Stimulated activated CD8-positive, alpha-beta memory T cell treated with anti-CD3 and anti-CD28 coated beads, Interleukin-2, amount 100 ng/mL, for 1 hour (primary cell): ENCODE results near the gene MAPK8IP2.
"Not testable (repeated sequence)": the region's sequence is repeated elsewhere in the genome, so short reads cannot be mapped to it uniquely, and the experiment has no call there.

Experiments
- DNase-seq, 2 donors: peaks; one replicate each; pipeline ENCODE4 v3.0.0-alpha.2; 2020; ENCODE audit warnings: low read depth in 2 of 2

The MAPK8IP2 gene

DNA sequence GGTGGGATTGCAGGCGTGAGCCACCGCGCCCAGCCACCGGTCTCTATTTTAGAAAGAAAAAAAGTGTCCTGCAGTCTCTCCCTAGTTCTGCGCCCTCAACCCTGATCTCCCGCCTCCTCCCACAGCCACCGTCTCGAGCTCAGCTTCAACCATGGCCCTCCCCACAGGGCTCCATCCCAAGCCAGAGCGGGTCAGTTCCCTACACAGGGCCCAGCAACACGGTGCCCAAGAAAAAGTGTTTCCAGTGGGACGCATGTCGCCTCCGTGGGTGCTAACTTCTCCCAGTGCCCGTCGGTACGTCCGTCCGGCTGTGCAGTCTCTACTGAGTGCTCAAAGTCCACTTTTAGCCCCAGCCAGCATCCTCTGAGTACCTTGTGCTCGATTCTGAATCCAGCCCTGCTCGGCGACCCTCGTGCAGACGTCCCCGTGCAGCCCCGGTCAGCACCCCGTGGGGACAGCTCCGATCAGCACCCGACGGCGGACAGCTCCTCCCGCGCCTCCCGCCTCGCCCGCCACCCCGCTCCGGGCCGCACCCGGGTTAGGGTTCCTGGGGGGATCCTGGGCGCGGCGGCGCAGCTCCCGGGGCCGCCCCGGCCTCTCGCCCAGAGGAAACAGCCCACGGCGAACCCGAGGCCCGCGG is 657 bp upstream of the MAPK8IP2 start:
- DNase-seq, result peak in 1 of 2 donors; percentile 27

DNA sequence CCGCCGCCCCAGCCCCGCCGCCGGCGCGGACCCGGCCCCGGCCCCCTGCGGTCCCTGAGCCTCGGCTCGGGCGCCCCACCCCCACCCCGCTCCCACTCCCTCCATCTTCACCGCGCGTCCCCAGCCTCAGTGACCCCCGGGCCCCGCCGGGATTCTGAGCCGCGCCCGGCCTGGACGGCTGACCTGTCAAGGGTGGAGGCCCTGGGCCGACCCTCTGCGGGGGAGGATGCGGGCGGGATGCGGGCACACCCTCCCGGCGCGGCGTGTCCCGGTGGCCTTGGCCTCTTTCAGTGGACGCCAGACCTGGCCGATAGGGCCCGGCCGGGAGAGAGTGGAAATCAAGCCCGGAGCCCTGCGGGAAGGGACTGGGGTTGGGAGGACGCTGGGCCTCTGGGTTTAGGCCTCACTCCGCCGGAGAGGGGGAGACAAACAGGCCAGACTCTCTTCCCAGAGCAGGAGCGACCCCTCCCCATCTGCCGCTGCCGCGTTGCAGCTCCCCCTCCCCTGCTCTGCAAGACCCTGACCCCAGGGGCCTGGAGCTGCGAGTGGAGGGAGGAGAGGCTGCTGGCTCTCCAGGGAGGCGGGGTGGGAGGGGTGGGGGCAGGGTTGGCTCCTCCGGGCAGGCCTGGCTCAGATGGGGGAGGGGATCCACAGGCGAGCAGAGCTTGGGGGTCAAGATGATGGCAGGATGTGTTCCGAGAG is 525 bp downstream of the MAPK8IP2 start:
- no peak for DNase-seq

DNA sequence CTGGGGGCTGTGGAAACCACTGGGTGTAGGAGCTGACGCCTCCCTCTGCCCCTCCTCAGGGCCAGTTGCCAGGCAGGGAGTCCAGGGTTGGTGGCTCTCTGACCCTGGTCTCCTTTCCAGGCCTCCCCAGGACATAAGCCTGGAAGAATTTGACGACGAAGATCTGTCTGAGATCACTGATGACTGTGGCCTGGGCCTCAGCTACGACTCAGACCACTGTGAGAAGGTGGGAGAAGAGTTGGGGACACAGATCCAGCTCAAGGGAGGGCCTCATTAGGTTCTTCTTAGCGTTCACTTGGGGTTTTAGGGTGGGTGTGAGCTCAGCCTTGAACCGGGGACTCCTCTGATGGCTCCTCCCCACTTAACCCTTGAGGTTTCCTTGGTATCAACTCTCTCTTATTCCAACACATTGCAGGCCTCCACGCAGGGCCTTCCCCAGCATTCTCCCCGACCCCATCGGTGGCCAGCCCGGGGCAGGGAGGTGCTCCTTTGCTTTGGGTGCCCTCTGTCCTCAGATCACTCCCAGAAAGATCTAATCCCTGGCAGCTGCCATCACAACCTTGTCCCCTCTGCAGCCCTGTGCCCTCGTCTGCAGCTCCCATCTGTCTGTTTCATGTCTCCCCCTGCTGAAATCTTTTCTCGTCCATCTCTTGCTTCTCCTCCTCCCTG is 1.2 kb downstream of the MAPK8IP2 start:
- no peak for DNase-seq

DNA sequence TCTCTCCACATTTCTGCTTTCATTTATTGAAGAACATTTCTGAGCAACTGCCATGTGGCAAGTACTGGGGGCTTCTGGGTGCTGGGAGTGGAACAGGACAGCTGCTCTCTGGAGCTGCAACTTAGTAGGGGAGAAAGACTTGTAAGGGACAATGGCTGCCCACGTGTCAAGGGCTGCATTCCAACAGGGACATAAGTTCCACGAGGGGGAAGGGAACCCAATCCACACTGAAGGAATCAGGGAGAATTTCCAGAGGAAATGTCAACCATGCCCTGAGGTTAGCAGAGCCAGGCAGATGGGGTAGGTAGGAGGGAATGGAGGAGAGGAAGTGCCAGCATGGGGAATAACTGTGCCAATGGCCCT is 1.7 kb downstream of the MAPK8IP2 start:
- no peak for DNase-seq

DNA sequence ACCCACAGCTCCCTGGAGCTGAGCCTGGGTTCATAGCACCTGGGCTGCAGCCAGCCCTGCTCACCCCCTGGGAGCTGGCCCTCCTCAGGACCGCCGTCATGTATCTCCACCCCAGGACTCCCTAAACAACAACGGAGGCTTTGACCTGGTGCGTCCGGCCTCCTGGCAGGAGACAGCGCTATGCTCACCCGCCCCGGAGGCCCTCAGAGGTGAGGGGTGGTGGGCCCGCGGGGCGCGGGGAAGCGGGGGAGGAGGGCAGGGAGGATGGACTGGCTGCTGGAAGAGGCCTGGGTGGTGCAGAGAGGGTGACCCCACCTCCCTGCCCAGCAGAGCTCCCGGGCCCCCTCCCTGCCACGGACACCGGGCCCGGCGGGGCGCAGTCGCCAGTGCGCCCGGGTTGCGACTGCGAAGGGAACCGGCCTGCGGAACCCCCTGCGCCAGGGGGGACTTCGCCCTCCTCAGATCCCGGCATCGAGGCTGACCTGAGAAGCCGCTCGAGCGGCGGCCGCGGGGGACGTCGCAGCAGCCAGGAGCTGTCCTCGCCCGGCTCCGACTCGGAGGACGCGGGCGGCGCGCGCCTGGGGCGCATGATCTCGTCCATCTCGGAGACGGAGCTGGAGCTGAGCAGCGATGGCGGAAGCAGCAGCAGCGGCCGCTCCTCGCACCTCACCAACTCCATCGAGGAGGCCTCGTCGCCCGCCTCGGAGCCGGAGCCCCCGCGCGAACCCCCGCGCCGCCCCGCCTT is 3.1 kb downstream of the MAPK8IP2 start:
- DNase-seq, result no peak

DNA sequence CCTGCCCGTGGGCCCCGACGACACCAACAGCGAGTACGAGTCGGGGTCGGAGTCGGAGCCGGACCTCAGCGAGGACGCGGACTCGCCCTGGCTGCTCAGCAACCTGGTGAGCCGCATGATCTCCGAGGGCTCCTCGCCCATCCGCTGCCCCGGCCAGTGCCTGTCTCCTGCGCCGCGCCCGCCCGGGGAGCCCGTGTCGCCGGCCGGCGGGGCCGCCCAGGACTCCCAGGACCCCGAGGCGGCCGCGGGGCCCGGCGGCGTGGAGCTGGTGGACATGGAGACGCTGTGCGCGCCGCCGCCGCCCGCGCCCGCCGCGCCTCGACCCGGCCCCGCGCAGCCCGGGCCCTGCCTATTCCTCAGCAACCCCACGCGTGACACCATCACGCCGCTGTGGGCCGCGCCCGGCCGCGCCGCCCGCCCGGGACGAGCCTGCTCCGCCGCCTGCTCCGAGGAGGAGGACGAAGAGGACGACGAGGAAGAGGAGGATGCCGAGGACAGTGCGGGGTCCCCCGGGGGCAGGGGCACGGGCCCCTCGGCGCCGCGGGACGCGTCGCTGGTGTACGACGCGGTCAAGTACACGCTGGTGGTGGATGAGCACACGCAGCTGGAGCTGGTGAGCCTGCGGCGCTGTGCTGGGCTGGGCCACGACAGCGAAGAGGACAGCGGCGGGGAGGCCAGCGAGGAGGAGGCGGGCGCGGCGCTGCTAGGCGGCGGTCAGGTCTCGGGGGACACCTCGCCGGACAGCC is 3.8 kb downstream of the MAPK8IP2 start:
- DNase-seq, result no peak

DNA sequence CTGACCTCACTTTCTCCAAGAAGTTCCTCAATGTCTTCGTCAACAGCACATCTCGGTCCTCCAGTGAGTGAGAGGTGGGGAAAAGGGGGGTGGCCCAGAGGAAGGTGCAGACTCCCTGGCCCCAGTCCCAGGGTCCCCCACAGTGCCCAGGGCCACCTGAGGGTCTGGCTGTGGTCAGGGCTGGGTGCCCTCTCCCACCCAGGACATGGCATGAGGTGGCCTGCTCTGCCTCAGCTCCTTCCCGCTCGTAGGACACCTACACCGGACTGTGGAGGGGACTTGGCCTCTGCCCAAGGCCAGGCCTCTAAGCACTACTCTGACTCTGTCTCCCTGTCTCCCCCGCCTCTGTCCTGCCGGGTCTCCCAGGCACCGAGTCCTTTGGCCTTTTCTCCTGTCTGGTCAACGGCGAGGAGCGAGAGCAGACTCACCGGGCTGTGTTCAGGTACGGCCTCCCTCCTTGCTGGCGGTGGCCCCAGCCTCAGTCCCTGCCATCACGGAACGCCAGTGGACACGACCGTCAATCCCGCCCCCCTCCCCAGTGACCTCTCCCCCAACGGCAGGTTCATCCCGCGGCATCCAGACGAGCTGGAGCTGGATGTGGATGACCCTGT is 4.5 kb downstream of the MAPK8IP2 start:
- no peak for DNase-seq

DNA sequence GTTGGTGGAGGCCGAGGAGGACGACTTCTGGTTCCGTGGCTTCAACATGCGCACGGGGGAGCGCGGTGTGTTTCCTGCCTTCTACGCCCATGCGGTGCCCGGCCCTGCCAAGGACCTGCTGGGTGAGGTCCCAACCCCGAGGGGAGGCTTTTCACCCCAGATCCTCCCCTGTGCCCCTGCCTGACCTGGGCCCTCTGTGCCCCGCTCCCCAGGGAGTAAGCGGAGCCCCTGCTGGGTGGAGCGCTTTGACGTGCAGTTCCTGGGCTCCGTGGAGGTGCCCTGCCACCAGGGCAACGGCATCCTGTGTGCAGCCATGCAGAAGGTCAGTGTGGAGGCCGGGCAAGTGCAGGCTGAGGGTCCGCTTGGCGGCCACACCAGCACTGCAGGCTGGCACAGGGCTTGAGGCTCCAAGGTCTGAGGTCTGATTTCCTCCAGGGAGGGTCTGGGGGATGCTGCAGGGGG is 5.1 kb downstream of the MAPK8IP2 start:
- no peak for DNase-seq

DNA sequence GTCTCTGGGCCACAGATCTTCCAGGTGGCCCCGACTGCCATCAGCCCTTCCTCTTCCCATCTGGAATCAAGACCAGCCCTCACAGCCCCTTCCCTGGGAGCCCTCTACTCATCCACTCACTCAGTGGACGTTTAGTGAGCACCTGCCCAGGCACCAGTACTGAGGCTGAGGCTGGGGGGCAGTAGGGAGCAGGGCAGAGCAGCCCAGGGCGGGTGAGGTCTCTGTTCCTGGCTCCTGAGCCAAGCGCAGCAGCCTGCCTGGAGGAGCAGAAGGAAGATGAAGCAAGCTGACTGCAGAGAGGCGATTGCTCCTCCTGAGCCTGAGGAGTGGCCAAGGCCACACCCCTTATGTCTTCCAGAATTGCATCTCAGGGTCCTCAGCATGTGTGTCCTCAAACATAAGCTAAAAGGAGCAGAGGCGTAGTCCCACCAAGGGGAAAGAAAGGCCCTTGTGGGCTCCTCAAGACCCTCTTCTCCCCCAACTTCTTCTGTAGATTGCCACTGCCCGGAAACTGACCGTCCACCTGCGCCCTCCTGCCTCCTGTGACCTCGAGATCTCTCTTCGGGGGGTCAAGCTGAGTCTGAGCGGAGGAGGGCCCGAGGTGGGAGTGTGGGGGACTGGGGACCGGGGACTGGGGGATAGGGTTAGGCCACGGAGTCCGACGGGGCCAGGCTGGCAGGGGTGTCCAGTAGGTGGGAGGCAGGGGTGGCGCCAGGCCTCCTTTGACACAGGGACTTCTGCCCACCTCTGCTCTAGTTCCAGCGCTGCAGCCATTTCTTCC is 5.8 kb downstream of the MAPK8IP2 start:
- DNase-seq, result no peak

DNA sequence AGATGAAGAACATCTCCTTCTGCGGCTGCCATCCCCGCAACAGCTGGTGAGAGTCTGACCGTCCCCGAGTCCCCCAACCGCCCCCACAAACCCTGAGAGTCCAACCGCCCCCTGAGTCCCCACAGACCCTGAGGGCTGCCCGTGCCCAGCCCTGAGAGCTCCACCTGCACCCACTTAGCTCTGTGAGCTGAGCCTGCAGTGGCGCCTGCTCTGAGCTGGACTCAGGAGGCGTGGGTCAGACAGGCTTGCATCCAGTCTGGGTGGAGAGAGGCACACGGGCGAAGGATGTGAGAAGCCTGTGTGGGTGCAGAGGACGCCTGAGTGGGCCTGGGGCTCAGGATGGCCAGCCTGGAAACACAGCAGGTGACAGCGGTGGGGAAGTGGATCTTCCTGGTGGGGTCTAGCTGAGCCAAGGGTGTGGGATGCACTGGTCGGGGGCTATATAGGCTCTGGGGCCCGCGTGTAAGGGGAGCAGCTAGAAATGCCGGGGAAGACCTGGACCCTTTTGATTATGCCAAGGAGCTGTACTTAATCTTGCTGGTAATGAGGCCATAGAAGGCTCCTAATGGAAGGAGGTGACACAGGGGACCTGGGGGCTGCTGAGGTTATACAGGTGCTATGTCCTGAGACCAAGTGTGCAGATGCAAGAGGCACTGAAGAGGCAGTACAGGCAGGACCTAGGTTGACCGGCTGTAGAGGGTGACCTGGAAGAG is 6.5 kb downstream of the MAPK8IP2 start:
- DNase-seq, result no peak

DNA sequence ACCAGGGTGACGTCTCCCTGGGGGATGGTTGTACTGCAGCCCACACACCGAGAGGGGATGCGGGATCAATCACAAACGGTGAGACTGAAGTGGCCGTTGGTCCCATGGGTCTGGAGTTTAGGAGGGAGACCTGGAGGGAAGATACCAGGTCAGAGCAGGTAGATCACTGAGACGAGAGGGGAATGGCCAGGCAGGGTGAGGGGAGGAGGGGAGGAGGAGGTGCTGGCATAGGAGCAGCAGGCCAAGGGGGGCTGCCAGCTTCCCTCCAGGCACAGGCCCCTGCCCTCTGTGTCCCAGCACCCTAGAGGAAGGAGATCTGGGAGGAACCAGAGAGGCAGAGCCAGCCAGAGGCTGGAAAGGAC is 7.0 kb downstream of the MAPK8IP2 start:
- no peak for DNase-seq

DNA sequence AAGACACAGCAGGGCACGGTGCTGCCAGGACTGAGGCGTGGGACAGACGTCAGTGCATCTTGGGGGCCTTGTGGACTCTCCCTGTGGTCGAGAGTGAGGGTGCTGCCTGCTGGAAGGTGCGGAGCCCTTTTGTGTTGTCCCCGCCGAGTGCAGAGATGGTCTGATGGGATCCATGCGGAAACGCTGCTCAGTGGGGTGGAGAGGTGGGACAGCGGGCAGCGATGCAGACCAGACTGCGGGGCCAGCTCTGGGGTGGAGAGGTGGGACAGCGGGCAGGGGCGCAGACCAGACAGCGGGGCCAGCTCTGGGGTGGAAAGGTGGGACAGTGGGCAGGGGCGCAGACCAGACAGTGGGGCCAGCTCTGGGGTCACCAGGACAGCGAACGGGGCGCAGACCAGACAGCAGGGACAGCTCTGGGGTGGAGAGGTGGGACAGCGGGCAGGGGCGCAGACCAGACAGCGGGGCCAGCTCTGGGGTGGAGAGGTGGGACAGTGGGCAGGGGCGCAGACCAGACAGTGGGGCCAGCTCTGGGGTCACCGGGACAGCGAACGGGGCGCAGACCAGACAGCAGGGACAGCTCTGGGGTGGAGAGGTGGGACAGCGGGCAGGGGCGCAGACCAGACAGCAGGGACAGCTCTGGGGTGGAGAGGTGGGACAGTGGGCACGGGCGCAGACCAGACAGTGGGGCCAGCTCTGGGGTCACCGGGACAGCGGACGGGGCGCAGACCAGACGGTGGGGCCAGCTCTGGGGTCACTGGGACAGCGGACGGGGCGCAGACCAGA is 7.7 kb downstream of the MAPK8IP2 start:
- not testable (repeated sequence) for DNase-seq

DNA sequence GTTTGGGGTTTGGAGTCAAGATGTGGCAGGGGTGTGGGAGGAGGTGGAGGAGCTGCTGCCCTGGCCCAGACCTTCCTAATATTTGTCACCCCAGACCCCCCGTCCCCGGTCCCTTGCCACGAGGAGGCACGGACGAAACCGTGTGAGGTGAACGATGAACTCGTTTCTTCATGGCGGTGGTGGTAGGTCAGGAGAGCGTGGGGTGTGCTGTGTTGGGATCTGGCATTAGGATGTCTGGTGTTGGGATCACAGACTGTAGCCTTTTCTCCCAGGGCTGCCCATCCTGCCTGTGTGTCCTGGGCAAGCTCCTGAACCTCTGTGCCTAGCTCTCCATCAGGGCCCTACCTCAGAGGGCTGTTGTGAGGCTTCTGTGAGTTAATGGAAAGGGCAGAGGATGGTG is 8.4 kb downstream of the MAPK8IP2 start:
- DNase-seq, result no peak

DNA sequence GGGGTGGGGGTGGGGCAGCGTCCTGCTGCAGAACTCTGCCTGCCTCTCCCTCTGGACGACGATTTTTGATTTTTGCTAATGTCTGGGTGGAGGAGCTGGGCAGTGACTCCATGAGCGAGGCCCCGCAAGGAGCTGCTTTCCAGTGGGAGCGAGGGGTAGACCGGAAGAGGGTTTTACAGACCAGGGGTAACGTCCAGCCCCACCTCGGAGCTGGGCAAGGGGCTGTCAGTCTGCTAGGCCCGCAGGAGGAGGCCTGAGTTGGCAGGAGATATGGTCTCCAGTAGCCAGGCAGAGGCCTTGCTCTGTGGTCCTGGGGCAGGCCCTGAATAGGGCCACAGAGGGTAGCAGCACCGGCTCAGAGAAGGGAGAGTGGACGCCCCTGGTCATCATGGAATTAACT is 9.0 kb downstream of the MAPK8IP2 start:
- no peak for DNase-seq

DNA sequence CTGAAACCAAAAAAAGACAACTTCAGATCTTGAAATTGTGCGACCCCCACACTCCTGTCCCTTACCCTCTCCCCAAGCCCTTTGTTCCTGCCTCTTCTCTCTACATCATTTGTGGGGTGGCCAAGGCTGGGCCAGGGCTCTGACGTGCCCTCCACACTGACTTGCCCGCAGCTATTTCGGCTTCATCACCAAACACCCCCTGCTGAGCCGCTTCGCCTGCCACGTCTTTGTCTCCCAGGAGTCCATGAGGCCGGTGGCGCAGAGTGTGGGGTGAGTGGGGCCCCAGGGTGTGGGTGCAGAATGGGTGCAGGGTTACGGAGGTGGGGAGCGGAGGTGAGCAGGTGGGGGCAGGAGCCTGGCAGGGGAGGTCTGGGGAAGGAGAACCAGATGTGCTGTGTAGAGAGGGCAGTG is 9.5 kb downstream of the MAPK8IP2 start:
- DNase-seq, result no peak

DNA sequence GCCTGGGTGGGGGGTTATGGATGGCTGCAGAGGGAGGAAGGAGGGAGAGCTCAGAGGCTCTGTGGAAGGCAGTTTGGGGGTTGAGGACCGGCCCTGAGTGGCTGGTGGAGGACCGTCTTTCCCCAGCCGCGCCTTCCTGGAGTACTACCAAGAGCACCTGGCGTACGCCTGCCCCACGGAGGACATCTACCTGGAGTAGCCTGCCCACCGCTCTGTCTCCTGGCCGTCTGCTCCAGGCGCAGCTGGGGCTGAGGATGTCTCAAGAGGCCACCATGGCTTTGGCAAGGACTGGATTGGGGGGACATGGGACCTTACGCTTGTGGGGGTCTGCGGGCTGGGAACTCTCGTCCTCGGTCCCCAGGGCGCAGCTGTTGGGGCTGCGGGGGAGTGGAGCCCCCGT is 10.0 kb downstream of the MAPK8IP2 start:
- DNase-seq, result no peak

DNA sequence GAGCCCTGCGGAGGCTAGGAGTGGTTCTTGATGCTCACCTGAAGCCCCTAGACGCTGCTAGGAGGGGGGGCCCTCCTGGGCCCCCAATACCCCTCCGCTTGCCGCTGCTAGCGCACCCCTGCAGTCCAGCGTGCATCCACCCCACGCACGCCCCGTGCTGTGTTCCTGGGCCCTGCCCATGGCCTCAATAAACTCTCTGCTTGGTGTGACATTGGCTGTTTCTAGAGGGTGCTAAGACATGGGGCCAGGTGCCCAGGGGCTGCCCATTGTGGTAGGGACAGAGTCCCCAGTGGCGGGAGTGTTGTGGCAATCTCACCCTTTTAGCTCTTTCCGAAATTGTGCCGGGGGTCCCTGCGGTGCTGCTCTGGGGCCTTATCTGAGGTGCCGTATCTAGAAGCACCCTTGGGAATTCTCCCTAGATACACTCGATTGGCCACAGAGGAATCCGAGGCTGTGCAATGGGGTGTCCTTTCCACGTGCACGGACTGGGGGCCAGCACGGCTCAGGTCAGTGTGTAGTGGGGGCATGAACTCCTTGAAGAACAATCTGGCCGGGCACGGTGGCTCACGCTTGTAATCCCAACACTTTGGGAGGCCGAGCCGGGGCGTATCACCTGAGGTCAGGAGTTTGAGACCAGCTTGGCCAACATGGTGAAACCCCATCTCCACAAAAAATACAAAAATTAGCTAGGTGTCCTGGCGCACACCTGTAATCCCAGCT is 10.9 kb downstream of the MAPK8IP2 start:
- no peak for DNase-seq

DNA sequence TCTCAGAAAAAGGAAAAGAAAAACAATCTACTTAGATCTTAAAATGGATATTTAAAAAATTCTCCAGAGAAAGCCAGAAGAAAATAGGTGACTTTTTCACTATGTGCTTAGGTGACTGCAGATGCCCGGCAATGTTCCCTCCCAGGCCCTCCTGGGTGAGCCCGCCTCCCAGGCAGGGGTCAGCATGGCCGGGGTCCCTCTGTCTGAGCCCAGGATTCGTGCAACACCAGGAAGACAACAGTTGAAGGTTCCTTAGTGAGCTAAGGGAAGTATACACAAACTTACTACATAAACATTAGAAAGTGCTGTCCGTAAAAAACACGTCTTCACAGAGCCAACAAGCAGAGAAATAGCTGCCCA is 11.6 kb downstream of the MAPK8IP2 start:
- DNase-seq, result no peak
